Activated T-cell treated with anti-CD3 and anti-CD28 coated beads, Interleukin-2, amount 50 U/mL, for 48 hours (primary cell): ENCODE measurements around the gene KCNA1.

Experiments used
- DNase-seq, 2 experiments: peaks; one replicate each; pipeline ENCODE4 v3.0.0-alpha.2; 2020

KCNA1 gene

DNA sequence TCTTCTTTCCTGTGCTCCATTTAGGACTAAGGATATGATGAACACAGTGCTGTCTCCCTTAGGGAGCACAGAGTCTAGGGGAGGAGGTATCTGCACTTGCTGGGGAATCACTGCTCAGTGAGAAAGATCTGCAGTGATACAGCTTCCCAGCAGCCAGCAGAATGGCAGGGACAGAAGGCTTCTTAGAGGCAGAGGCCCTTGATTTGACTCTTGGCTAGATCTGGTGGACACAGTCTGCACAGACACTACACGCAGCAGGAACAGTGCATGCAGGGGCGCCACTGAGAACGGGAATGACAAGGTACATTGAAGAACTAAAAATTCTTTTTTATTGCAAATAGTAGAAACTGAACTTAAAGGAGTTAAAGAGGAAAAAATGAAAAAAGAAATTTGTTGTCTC lies 51.6 kb downstream of the KCNA1 start:
- no peak for DNase-seq

DNA sequence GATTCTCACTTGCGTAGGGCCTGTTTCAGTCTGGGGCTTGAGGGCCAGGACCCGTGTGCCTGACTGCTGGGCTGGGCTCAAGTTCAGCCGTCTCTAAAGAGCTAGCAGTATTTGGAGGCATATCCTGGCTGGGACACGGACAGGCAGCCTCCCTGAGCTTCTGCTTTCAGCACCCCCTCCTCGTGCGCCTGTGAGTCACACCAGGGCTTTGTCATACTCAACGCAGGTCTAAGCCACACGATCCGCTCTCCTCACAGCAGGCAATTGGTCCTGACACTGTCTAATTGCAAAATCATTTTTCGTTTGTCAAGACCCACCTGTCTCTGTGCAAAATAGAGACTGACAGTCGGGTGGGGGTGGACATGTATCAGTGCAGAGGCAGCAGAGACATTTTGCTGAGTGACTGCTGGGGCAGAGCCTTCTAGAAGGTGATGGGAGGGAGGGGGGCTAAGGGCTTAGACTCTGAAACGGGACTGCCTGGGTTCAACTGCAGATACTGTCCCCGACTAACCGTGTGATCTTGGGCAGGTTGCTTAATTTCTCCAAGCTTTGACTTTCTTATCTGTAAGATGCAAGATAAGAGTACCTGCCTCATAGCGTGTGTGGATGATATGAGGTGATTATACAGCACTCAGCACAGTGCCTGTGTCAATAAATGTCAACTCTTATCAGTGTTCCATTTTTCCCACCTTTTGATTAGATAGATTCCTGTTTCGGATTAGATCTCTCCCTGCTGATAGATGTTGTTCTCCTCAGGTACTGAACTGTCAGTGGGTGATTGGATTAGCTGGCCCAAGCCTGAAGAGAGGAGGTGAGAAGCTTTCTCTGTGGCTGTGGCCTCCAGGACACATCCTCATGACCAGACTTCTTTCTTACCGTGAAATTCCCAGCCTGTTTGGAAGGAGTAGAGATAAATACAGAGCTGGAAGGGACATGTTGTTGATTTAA lies 53.1 kb downstream of the KCNA1 start:
- DNase-seq = no peak
